HEK293 (cell line): ENCODE measurements around the gene SPEF1.

Source experiments
- CTCF ChIA-PET: fragments of 350-600 bp; formaldehyde crosslinking; extraction: SDS; loops from one replicate; lab custom pipeline; 2021; ENCODE audit warnings: antibody characterized with exemption; lab: Yijun Ruan, JAX
- POLR2A ChIA-PET: fragments of 300-600 bp; formaldehyde crosslinking; extraction: SDS; loops from one replicate; lab custom pipeline; 2020; ENCODE audit warnings: antibody characterized with exemption, inconsistent platforms; lab: Yijun Ruan, JAX
- H3K27ac ChIP-seq: fragments of 200-500 bp; sonication (Bioruptor generic); 2 replicates; pipeline ENCODE4 v1.5.1; 2014; ENCODE audit warnings: low read depth, low read length, control low read depth, inconsistent platforms; ENCODE audit errors: extremely low read depth
- H3K36me3 ChIP-seq, 2 experiments: fragments of 200-500 bp in 1 of 2; sonication (Bioruptor generic) in 1 of 2; 1 replicate in 1 of 2; 2 replicates in 1 of 2; pipeline ENCODE4 v1.5.1; 2014 to 2017; ENCODE audit warnings: inconsistent platforms in 2 of 2, low read length in 2 of 2; ENCODE audit not compliant: control insufficient read depth in 2 of 2, insufficient read depth in 1 of 2
- H3K4me1 ChIP-seq: fragments of 200-500 bp; sonication (Bioruptor generic); 2 replicates; pipeline ENCODE4 v1.5.1; 2014; ENCODE audit warnings: mild to moderate bottlenecking, low read length, inconsistent platforms; ENCODE audit not compliant: control insufficient read depth, insufficient read depth
- H3K4me3 ChIP-seq: 2 replicates; pipeline ENCODE4 v1.5.1; 2011; ENCODE audit warnings: low read depth, mild to moderate bottlenecking, control low read depth, low read length, moderate library complexity
- H3K9me3 ChIP-seq: fragments of 200-500 bp; sonication (Bioruptor generic); 2 replicates; pipeline ENCODE4 v1.5.1; 2014; ENCODE audit warnings: low read depth, low read length, inconsistent platforms; ENCODE audit not compliant: control insufficient read depth, insufficient read depth
- GLIS1 ChIP-seq: fragments of 450-650 bp; formaldehyde crosslinking; IDR thresholded peaks from 2 replicates; pipeline ENCODE4 v1.5.1; 2016; ENCODE audit warnings: missing biosample characterization, missing genetic modification characterization
- KLF1 ChIP-seq: fragments of 450-650 bp; formaldehyde crosslinking; IDR thresholded peaks from 2 replicates; pipeline ENCODE4 v1.5.1; 2016; ENCODE audit warnings: missing biosample characterization, missing genetic modification characterization
- KLF17 ChIP-seq: fragments of 450-650 bp; formaldehyde crosslinking; IDR thresholded peaks from 2 replicates; pipeline ENCODE4 v1.5.1; 2016; ENCODE audit warnings: missing biosample characterization, missing genetic modification characterization
- KLF9 ChIP-seq: fragments of 450-650 bp; formaldehyde crosslinking; IDR thresholded peaks from 2 replicates; pipeline ENCODE4 v1.5.1; 2016; ENCODE audit warnings: missing biosample characterization, missing genetic modification characterization, low read depth
- PRDM1 ChIP-seq: fragments of 450-650 bp; formaldehyde crosslinking; IDR thresholded peaks from 2 replicates; pipeline ENCODE4; 2016; ENCODE audit warnings: missing biosample characterization, missing genetic modification characterization
- SP2 ChIP-seq: fragments of 450-650 bp; formaldehyde crosslinking; IDR thresholded peaks from 2 replicates; pipeline ENCODE4 v1.5.1; 2016; ENCODE audit warnings: missing biosample characterization, missing genetic modification characterization
- TSHZ1 ChIP-seq: fragments of 450-650 bp; formaldehyde crosslinking; IDR thresholded peaks from 2 replicates; pipeline ENCODE4 v1.5.1; 2016; ENCODE audit warnings: missing biosample characterization, missing genetic modification characterization, borderline replicate concordance
- ZBTB11 ChIP-seq: fragments of 450-650 bp; formaldehyde crosslinking; conservative IDR thresholded peaks from 2 replicates; pipeline ENCODE4 v1.5.1; 2016; ENCODE audit warnings: low read depth, missing biosample characterization, missing genetic modification characterization
- ZFHX2 ChIP-seq: fragments of 450-650 bp; formaldehyde crosslinking; conservative IDR thresholded peaks from 2 replicates; pipeline ENCODE4 v1.5.1; 2016; ENCODE audit warnings: missing biosample characterization, missing genetic modification characterization
- ZFP3 ChIP-seq: fragments of 450-650 bp; formaldehyde crosslinking; IDR thresholded peaks from 2 replicates; pipeline ENCODE4 v1.5.1; 2016; ENCODE audit warnings: low read depth, missing biosample characterization, missing genetic modification characterization
- ZNF19 ChIP-seq: fragments of 450-650 bp; formaldehyde crosslinking; IDR thresholded peaks from 2 replicates; pipeline ENCODE4; 2016; ENCODE audit warnings: missing biosample characterization, missing genetic modification characterization, low read depth
- ZNF324 ChIP-seq: fragments of 450-650 bp; formaldehyde crosslinking; IDR thresholded peaks from 2 replicates; pipeline ENCODE4 v1.5.1; 2016; ENCODE audit warnings: missing biosample characterization, missing genetic modification characterization
- ZNF335 ChIP-seq: fragments of 450-650 bp; formaldehyde crosslinking; conservative IDR thresholded peaks from 2 replicates; pipeline ENCODE4 v1.5.1; 2016; ENCODE audit warnings: missing biosample characterization, missing genetic modification characterization
- ZNF366 ChIP-seq: fragments of 450-650 bp; formaldehyde crosslinking; conservative IDR thresholded peaks from 2 replicates; pipeline ENCODE4 v1.5.1; 2016; ENCODE audit warnings: missing biosample characterization, missing genetic modification characterization
- ZNF600 ChIP-seq: fragments of 450-650 bp; formaldehyde crosslinking; IDR thresholded peaks from 2 replicates; pipeline ENCODE4 v1.5.1; 2016; ENCODE audit warnings: missing biosample characterization, missing genetic modification characterization
- ZNF677 ChIP-seq: fragments of 450-650 bp; IDR thresholded peaks from 2 replicates; pipeline ENCODE4 v1.5.0; 2018; ENCODE audit warnings: missing biosample characterization, mild to moderate bottlenecking, missing genetic modification characterization, moderate library complexity
- TF ChIP-seq, protein P1 (sequence below): fragments of 450-650 bp; formaldehyde crosslinking; IDR thresholded peaks from 2 replicates; pipeline ENCODE4 v1.5.1; 2017; ENCODE audit warnings: missing biosample characterization, missing genetic modification characterization

The SPEF1 gene

DNA sequence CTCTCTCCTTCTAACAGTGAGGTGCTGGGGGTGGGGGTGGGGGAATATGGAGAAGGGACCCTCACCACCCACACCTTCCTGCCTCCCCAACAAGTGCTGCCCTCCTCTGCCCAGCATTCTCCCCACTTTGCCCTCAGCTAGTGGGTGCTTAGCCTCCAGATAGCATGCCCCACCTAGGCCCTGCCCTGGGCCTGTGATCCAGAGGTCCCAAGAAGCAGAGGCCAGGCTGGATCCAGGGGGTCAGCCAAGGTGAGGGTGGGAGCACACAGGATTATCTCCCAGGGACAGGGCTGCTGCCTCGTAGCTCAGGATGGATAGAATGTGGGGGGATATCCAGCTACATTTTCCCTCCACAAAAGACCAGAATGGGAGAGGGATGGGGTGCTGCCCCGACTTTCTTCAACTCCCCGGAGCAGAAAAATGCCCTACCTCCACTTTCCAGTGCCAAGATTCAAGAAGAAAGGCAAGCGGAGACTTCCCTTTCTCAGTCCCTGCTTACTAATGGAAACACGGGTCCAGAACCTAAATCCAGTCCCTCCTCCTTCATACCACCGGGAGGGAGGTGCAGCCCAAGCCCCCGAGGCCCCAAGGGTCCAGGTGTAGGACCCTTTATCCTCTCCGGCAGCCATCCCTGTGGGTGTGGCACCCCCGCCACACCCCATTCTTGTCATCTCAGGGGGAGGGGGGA lies 14.7 kb downstream of the SPEF1 start:
- Histone ChIP-seq H3K4me3 (peak overlapping the region; percentile 74), H3K27ac (peak overlapping the region; percentile 67; the same call in 1 of the 2 replicates), H3K9me3 (no peaks in the 10 kb centered on the region), H3K36me3 (peaks cover 0 to 10% of the 10 kb centered on the region in 2 experiments; a peak in 2 of 3 replicates), H3K4me1 (peaks cover 7% of the 10 kb centered on the region)
- TF ChIP-seq ZNF335: 0 out of 2 replicates have a peak, but pooled peaks have one; percentile 84
- peak; percentile 60; the same call in 1 of the 2 replicates for TF ChIP-seq ZNF600
- 0 out of 2 replicates have a peak, but pooled peaks have one; percentile 22 for TF ChIP-seq KLF17 (tag by site-specific recombination)
- 0 out of 2 replicates have a peak, but pooled peaks have one; percentile 5 for TF ChIP-seq PRDM1 (tag by site-specific recombination)
- TF ChIP-seq KLF9 (tag by site-specific recombination): peak; percentile 87
- TF ChIP-seq ZFHX2: peak; percentile 60
- TF ChIP-seq, protein P1, sequence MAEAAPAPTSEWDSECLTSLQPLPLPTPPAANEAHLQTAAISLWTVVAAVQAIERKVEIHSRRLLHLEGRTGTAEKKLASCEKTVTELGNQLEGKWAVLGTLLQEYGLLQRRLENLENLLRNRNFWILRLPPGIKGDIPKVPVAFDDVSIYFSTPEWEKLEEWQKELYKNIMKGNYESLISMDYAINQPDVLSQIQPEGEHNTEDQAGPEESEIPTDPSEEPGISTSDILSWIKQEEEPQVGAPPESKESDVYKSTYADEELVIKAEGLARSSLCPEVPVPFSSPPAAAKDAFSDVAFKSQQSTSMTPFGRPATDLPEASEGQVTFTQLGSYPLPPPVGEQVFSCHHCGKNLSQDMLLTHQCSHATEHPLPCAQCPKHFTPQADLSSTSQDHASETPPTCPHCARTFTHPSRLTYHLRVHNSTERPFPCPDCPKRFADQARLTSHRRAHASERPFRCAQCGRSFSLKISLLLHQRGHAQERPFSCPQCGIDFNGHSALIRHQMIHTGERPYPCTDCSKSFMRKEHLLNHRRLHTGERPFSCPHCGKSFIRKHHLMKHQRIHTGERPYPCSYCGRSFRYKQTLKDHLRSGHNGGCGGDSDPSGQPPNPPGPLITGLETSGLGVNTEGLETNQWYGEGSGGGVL (tag by site-specific recombination): no peak
- no peak for TF ChIP-seq ZNF19 (tag by site-specific recombination)
- TF ChIP-seq ZBTB11: no peak
- TF ChIP-seq ZNF366 (tag by site-specific recombination): 0 out of 2 replicates have a peak, but pooled peaks have one; percentile 28
- TF ChIP-seq ZFP3: no peak
- peak; percentile 10; the same call in 1 of the 2 replicates for TF ChIP-seq GLIS1 (tag by site-specific recombination)
- no peak for TF ChIP-seq TSHZ1 (tag by site-specific recombination)
- TF ChIP-seq SP2 (tag by site-specific recombination): peak; percentile 23; the same call in 1 of the 2 replicates
- no peak for TF ChIP-seq ZNF324
- no peak for TF ChIP-seq ZNF677
- TF ChIP-seq KLF1 (tag by site-specific recombination): peak; percentile 35
- POLR2A ChIA-PET: interaction anchor here (0.6 to 3.1 kb wide), 7 partner anchors 10 to 1047 kb away, joined by 3 to 33 read pairs (median 14); partner anchors contain the start of genes AP5S1, CDC25B and SPEF1
- CTCF ChIA-PET: interaction anchor here (1.3 to 10.8 kb wide), 8 partner anchors 9 to 203 kb away, joined by 5 to 133 read pairs (median 8); partner anchors contain the start of gene SPEF1
